Epithelial cell of proximal tubule (primary cell): ENCODE measurements around the gene NEURL3. TPM values are rescaled to one million over a fixed set of nuclear protein-coding genes. Genes with fewer than 3 reads are reported as not detected.
A peak's percentile ranks its signal among the peaks of the same experiment; 100 is the strongest.

Experiments
- DNase-seq: peaks from one replicate; pipeline ENCODE4 v3.0.0-alpha.2; 2011; ENCODE audit warnings: low read depth
- H3K4me3 ChIP-seq: 2 replicates; pipeline ENCODE4 v1.5.1; 2011; ENCODE audit warnings: low read depth, mild to moderate bottlenecking, low read length
- total RNA-seq: library from RNA; depleted of rRNA; stranded (reverse); fragments of >200 nt; gene quantifications from 2 replicates; pipeline ENCODE4 v1.2.3, GENCODE V29; 2015
- TF ChIP-seq, protein P1 (sequence below): conservative IDR thresholded peaks from 2 replicates; pipeline ENCODE4 v1.5.1; 2012; ENCODE audit warnings: low read depth, mild to moderate bottlenecking, low read length

The NEURL3 gene
- total RNA-seq, 1 donor from 2014 or later, result 8.6 TPM

GRCh38 chr2:96498021-96498431 lies 7.1 kb downstream of the NEURL3 start:
- no peak for DNase-seq
- TF ChIP-seq, protein P1, sequence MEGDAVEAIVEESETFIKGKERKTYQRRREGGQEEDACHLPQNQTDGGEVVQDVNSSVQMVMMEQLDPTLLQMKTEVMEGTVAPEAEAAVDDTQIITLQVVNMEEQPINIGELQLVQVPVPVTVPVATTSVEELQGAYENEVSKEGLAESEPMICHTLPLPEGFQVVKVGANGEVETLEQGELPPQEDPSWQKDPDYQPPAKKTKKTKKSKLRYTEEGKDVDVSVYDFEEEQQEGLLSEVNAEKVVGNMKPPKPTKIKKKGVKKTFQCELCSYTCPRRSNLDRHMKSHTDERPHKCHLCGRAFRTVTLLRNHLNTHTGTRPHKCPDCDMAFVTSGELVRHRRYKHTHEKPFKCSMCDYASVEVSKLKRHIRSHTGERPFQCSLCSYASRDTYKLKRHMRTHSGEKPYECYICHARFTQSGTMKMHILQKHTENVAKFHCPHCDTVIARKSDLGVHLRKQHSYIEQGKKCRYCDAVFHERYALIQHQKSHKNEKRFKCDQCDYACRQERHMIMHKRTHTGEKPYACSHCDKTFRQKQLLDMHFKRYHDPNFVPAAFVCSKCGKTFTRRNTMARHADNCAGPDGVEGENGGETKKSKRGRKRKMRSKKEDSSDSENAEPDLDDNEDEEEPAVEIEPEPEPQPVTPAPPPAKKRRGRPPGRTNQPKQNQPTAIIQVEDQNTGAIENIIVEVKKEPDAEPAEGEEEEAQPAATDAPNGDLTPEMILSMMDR, result no peak
- no peak overlapping the region for H3K4me3 ChIP-seq

GRCh38 chr2:96495982-96496629 lies 9.1 kb downstream of the NEURL3 start:
- TF ChIP-seq, protein P1, result no peak
- no peak overlapping the region for H3K4me3 ChIP-seq
- DNase-seq, result no peak

GRCh38 chr2:96494188-96494587 lies 11.0 kb downstream of the NEURL3 start:
- TF ChIP-seq, protein P1, result no peak
- DNase-seq, result no peak

GRCh38 chr2:96493072-96493471 lies 12.1 kb downstream of the NEURL3 start:
- TF ChIP-seq, protein P1, result no peak
- H3K4me3 ChIP-seq, result no peak overlapping the region
- peak; percentile 89 for DNase-seq

More at GRCh38 chr2:96494188-96494587, 11.0 kb downstream of the NEURL3 start:
- H3K4me3 ChIP-seq, result no peak overlapping the region

DNA sequence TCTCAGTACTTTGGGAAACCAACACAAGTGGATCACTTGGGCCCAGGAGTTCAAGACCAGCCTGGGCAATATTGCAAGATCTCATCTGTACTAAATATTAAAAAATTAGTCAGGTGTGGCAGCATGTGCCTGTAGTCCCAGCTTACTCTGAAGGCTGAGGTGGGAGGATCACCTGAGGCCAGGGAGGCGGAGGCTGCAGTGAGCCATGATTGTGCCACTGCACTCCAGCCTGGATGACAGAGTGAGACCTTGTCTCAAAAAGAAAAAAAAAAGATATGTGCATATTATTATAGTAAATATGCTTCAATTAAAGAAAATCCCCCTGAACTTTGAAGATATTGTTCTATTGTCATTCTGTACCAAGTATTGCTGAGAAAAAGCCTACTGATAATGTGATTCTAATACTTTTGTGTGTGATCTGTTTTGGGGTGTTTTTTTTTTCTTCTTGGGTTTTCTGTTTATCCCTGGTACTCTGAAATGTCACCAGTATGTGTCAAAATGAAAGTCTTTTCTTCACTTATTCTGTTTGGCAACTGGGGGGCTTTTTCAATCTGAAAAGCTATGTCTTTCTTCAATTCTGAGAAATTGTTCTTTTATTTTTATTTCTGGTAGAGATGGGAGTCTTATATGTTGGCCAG lies 13.2 kb downstream of the NEURL3 start:
- no peak for DNase-seq
- H3K4me3 ChIP-seq, result no peak overlapping the region
- TF ChIP-seq, protein P1, result no peak

GRCh38 chr2:96489663-96490062 lies 15.5 kb downstream of the NEURL3 start:
- TF ChIP-seq, protein P1, result no peak
- no peak overlapping the region for H3K4me3 ChIP-seq
- no peak for DNase-seq

- TF ChIP-seq, protein P1, result no peak
- no peak for DNase-seq
- H3K4me3 ChIP-seq, result no peak overlapping the region
Measured at GRCh38 chr2:96489261-96489660, 15.9 kb downstream of the NEURL3 start.
